ENCODE results near the gene UMODL1. TPM values are rescaled to one million over a fixed set of nuclear protein-coding genes. Genes with fewer than 3 reads are reported as not detected.

UMODL1 gene
- total RNA-seq, 2 donors from 2014 or later = not detected

- DNase-seq (no peak), ATAC-seq (no peak)
- intact Hi-C loops (cut with DNase I) = no loop called here
Measured at GRCh38 chr21:42137191-42137904, 66.2 kb downstream of the UMODL1 start.

GRCh38 chr21:42140196-42140934 is 69.2 kb downstream of the UMODL1 start:
- intact Hi-C loops (cut with DNase I) = no loop called here
- DNase-seq (no peak), ATAC-seq (peak in 1 of 2 donors; percentile 19)

DNA sequence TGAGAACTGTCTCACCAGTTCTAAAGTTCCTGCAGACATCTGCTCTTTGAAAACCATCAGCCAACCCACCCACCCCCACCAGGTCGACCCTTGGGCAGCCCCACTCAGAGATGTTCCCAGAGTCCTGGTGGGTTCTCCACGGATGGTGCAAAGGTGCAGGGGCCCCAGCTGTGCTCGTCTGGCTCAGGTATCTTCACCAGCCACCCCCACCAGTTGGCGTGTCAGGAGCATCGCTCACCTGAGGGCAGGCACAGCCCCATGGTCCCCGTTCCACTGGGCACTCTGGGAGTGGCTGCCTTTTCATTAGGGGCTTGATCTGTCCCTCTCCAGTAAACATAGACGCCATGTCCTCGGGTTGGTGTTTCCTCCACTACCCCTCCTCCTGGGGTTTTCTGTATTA is 70.5 kb downstream of the UMODL1 start:
- ATAC-seq = no peak
- intact Hi-C loops (cut with DNase I) = no loop called here
- no peak for DNase-seq

- ATAC-seq (no peak), DNase-seq (no peak)
- intact Hi-C loops (cut with DNase I) = no loop called here
Measured at GRCh38 chr21:42142141-42142540, 71.0 kb downstream of the UMODL1 start.

DNA sequence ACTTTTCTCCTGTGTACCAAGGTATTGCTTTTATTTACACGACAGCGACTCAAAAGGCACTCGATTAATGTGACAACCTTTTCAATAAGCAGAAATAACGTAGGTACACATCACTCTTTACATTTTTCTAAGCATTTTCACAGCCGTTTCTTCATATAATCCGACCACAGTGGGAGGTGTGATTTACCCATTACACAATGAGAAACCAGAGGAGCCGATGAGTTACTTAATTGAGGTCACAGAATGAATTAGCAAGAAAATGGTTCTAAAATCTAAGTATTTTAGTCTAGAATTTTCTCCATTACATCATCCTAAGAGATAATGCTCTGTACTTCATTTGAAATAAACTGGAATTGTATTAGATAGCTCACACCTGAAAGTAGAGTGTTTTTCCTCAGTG is 71.5 kb downstream of the UMODL1 start:
- DNase-seq (no peak), ATAC-seq (no peak)
- intact Hi-C loops (cut with DNase I) = no loop called here

GRCh38 chr21:42143111-42143510 is 72.0 kb downstream of the UMODL1 start:
- intact Hi-C loops (cut with DNase I) = no loop called here
- no peak for DNase-seq
- no peak for ATAC-seq

DNA sequence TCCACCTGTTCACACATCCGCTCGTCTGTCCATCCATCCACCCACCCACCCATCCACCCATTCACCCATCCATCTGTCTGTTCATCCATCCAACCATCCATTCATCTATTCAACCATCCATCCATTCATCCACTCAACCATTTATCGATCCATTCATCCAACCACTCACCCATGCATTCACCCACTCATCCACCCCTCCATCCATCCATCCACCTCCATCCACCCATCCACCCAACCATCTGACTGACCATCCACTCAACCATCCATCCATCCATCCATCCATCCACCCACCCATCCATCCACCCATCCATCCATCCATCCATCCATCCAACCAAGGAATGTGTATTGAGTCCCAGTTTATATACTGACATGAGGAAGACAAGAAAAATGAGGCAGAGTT is 73.1 kb downstream of the UMODL1 start:
- intact Hi-C loops (cut with DNase I) = loop anchor here in 1 of 2 donors (2.0 kb wide), 1 partner anchor 307 kb away; no protein-coding TSS in a partner anchor
- ATAC-seq (no peak), DNase-seq (no peak)

DNA sequence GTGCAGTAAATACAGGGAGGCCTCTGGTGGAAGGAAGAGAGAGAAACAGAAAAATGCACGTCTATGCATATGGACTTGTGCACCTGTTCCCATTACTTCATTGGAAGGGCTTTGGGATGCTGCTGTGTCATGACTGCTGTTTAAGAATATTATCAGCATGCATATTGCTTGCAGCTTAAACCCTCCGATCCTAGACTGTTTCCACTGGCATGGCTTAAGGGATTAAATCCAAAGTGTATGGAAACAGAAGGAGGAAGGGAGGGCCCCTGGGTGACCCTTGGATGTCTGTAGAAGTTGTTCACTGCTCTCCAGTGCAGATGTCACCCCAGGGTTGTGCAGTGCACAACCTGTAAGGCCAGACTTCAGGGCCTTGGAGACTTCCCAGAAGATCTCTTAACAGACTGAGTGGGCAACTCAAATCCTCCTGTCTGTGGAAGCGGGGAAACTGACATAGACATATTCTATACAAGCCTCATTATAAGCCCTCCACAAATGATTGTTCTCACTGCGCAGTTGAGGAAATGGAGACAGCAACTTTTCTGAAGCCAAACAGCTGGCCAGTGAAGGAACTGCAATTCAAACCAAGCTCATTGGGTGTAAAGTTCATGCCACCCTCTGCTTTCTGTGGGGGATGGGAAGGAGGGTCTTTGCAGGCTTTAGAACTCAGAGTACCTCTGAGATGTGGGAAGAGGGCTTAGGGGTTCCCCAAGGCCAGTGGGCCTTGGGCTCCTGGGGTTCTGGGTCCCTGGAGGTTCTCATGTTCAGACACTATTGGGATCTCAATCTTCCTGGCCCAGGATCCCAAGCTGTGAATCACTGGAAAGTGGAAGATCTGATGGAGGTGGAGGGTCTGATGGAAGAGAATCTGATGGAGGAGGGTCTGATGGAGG is 73.8 kb downstream of the UMODL1 start:
- DNase-seq (no peak), ATAC-seq (no peak)
- intact Hi-C loops (cut with DNase I) = loop anchor here in 1 of 2 donors (2.0 to 5.0 kb wide), 2 partner anchors 112 to 306 kb away; no protein-coding TSS in a partner anchor

GRCh38 chr21:42145569-42146272 is 74.6 kb downstream of the UMODL1 start:
- ATAC-seq (peak; percentile 61 to 76), DNase-seq (peak; percentile 57)
- intact Hi-C loops (cut with DNase I) = loop anchor here in 1 of 2 donors (2.0 to 5.0 kb wide), 2 partner anchors 112 to 305 kb away; no protein-coding TSS in a partner anchor

DNA sequence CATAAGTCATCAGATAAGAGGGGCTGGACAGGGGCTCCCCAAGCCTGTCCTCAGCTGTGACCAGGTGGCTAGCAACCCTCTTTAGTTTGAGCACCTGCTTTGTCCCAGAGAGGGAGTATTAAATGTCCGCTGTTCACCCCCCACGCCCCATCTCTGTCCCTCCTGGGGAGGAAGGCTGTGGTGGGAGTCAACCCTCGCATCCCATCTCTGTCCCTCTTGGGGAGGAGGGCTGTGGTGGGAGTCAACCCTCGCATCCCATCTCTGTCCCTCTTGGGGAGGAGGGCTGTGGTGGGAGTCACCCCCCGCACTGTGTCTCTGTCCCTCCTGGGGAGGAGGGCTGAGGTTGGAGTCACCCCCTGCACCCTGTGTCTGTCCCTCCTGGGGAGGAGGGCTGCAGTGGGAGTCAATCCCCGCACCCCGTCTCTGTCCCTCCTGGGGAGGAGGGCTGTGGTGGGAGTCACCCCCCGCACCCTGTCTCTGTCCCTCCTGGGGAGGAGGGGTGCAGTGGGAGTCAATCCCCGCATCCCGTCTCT is 75.2 kb downstream of the UMODL1 start:
- ATAC-seq = no peak
- intact Hi-C loops (cut with DNase I) = loop anchor here in 1 of 2 donors (5.0 kb wide), 1 partner anchor 111 kb away; no protein-coding TSS in a partner anchor
- no peak for DNase-seq

DNA sequence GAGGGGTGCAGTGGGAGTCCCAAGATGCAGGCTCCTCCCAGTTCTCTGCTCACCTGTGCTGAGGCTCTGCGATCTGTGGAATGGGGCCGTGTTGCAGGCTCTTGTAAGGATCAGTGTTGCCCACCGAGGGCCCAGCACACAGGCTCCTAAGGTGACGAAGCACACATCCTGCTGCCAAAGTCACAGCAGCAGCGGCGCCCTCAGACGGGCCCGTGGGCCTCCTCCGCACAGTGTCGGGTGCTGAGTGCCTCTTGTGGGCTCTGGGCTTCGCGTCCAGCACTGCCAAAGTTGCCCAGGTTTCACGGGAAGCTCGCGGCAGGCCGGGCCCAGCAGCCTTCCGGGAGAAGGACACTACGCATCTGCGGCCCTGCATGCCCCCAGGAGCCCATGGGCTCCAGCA is 75.7 kb downstream of the UMODL1 start:
- ATAC-seq = no peak
- intact Hi-C loops (cut with DNase I) = loop anchor here in 1 of 2 donors (5.0 kb wide), 1 partner anchor 110 kb away; no protein-coding TSS in a partner anchor
- no peak for DNase-seq

- no peak for ATAC-seq
- intact Hi-C loops (cut with DNase I) = loop anchor here in 1 of 2 donors (5.0 kb wide), 1 partner anchor 110 kb away; no protein-coding TSS in a partner anchor
- no peak for DNase-seq
Measured at GRCh38 chr21:42147386-42148020, 76.4 kb downstream of the UMODL1 start.

GRCh38 chr21:42148097-42148496 is 77.0 kb downstream of the UMODL1 start:
- intact Hi-C loops (cut with DNase I) = loop anchor here in 1 of 2 donors (5.0 kb wide), 1 partner anchor 109 kb away; no protein-coding TSS in a partner anchor
- ATAC-seq (no peak), DNase-seq (no peak)

GRCh38 chr21:42148584-42148983 is 77.5 kb downstream of the UMODL1 start:
- no peak for ATAC-seq
- intact Hi-C loops (cut with DNase I) = loop anchor here in 1 of 2 donors (5.0 kb wide), 1 partner anchor 109 kb away; no protein-coding TSS in a partner anchor
- no peak for DNase-seq

- DNase-seq = no peak
- intact Hi-C loops (cut with DNase I) = loop anchor here (5.0 kb wide), 2 partner anchors 107 to 292 kb away; no protein-coding TSS in a partner anchor
- ATAC-seq = no peak
Measured at GRCh38 chr21:42149656-42150473, 78.7 kb downstream of the UMODL1 start.

GRCh38 chr21:42150474-42151085 is 79.5 kb downstream of the UMODL1 start:
- no peak for DNase-seq
- intact Hi-C loops (cut with DNase I) = loop anchor here in 1 of 2 donors (5.0 kb wide), 1 partner anchor 292 kb away; no protein-coding TSS in a partner anchor
- no peak for ATAC-seq
